Left hindlimb (tissue), 1 donor: ENCODE data around the gene ADD1.
A peak's percentile ranks its signal among the peaks of the same experiment; 100 is the strongest.

Experiments
- DNase-seq: peaks from one replicate; pipeline ENCODE4 v3.0.0-alpha.2; 2018

ADD1 gene

GRCh38 chr4:2804973-2805501 is 38.6 kb upstream of the ADD1 start:
- DNase-seq: peak; percentile 36

GRCh38 chr4:2805712-2806389 is 37.8 kb upstream of the ADD1 start:
- peak; percentile 57 for DNase-seq

- DNase-seq: no peak
Measured at GRCh38 chr4:2806390-2807355, 37.0 kb upstream of the ADD1 start.

GRCh38 chr4:2807571-2807970 is 36.1 kb upstream of the ADD1 start:
- DNase-seq: no peak

GRCh38 chr4:2808001-2808400 is 35.6 kb upstream of the ADD1 start:
- DNase-seq: no peak

GRCh38 chr4:2809610-2810180 is 33.9 kb upstream of the ADD1 start:
- DNase-seq: no peak

GRCh38 chr4:2810388-2810787 is 33.3 kb upstream of the ADD1 start:
- DNase-seq: no peak

GRCh38 chr4:2811830-2812611 is 31.6 kb upstream of the ADD1 start:
- DNase-seq: peak; percentile 81

GRCh38 chr4:2812612-2813354 is 30.9 kb upstream of the ADD1 start:
- DNase-seq: no peak

GRCh38 chr4:2813446-2814405 is 29.9 kb upstream of the ADD1 start:
- DNase-seq: no peak

GRCh38 chr4:2814627-2815270 is 28.9 kb upstream of the ADD1 start:
- no peak for DNase-seq

GRCh38 chr4:2816401-2816954 is 27.2 kb upstream of the ADD1 start:
- no peak for DNase-seq

- no peak for DNase-seq
Measured at GRCh38 chr4:2817137-2817536, 26.5 kb upstream of the ADD1 start.

- DNase-seq: no peak
Measured at GRCh38 chr4:2817701-2818350, 25.8 kb upstream of the ADD1 start.

GRCh38 chr4:2818351-2818939 is 25.2 kb upstream of the ADD1 start:
- no peak for DNase-seq

- DNase-seq: no peak
Measured at GRCh38 chr4:2819244-2820215, 24.1 kb upstream of the ADD1 start.

GRCh38 chr4:2820216-2820982 is 23.2 kb upstream of the ADD1 start:
- DNase-seq: no peak
